Measurements from ENCODE around the gene MT1HL1. TPM values are rescaled to one million over a fixed set of nuclear protein-coding genes. Genes with fewer than 3 reads are reported as not detected.

The MT1HL1 gene
- total RNA-seq, 4 donors from 2014 or later, result not detected

GRCh38 chr1:236963920-236964319 is 40.3 kb downstream of the MT1HL1 start:
- TF ChIP-seq EP300 (IDR thresholded peaks at IDR 0.05), result no peak
- H3K36me3 ChIP-seq, result no peaks in the 10 kb centered on the region
- DNase-seq (ENCODE audit: low spot score in 2 of 2), result no peak
- no peak overlapping the region for H3K27ac ChIP-seq
- H3K4me1 ChIP-seq, result no peaks in the 10 kb centered on the region
- peaks cover 0 to 9% (median 0%) of the 10 kb centered on the region in 4 donors for H3K9me3 ChIP-seq
- H3K27me3 ChIP-seq, result no peaks in the 10 kb centered on the region
- H3K4me3 ChIP-seq, result no peak overlapping the region
- 79 to 85% methylated on average over 2 of the region's 2 CpGs for WGBS, 2 donors

- Histone ChIP-seq H3K27me3 (no peaks in the 10 kb centered on the region), H3K27ac (no peak overlapping the region), H3K4me1 (no peaks in the 10 kb centered on the region), H3K36me3 (no peaks in the 10 kb centered on the region), H3K9me3 (peaks cover 0 to 14% (median 0%) of the 10 kb centered on the region in 4 donors), H3K4me3 (no peak overlapping the region)
- no peak for TF ChIP-seq EP300 (IDR thresholded peaks at IDR 0.05)
- 96 to 100% methylated on average over 2 of the region's 2 CpGs for WGBS, 2 donors
- DNase-seq (ENCODE audit: low spot score in 2 of 2), result no peak
Observed at GRCh38 chr1:236959112-236959511, 45.1 kb downstream of the MT1HL1 start.

DNA sequence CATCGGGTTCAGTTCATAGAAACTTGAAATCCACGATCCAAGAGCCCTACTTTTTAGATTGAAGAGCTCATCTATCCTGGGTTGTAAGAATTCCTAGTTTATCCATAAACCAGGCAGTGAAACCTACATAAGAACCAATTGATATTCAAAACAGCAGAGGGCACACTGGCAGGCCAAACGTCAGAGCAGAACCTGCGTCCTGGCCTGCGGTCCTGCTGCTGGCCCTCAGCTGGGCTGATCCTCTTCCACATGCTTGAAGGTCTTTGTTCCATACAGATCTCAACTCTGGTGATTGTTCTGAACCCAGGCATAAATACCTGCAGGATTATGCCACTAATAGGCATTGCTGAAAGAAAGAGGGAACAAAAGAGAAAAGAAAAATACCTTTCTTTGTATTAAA is 47.0 kb downstream of the MT1HL1 start:
- no peak for TF ChIP-seq EP300 (IDR thresholded peaks at IDR 0.05)
- no peak for TF ChIP-seq POLR2A (IDR thresholded peaks at IDR 0.05)
- TF ChIP-seq, protein P1, sequence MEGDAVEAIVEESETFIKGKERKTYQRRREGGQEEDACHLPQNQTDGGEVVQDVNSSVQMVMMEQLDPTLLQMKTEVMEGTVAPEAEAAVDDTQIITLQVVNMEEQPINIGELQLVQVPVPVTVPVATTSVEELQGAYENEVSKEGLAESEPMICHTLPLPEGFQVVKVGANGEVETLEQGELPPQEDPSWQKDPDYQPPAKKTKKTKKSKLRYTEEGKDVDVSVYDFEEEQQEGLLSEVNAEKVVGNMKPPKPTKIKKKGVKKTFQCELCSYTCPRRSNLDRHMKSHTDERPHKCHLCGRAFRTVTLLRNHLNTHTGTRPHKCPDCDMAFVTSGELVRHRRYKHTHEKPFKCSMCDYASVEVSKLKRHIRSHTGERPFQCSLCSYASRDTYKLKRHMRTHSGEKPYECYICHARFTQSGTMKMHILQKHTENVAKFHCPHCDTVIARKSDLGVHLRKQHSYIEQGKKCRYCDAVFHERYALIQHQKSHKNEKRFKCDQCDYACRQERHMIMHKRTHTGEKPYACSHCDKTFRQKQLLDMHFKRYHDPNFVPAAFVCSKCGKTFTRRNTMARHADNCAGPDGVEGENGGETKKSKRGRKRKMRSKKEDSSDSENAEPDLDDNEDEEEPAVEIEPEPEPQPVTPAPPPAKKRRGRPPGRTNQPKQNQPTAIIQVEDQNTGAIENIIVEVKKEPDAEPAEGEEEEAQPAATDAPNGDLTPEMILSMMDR (IDR thresholded peaks at IDR 0.05), result no peak
- WGBS, 2 donors, result 71 to 76% methylated on average over 5 of the region's 5 CpGs
- DNase-seq (ENCODE audit: low spot score in 2 of 2), result no peak
- Histone ChIP-seq H3K9me3 (peaks cover 0 to 12% (median 0%) of the 10 kb centered on the region in 4 donors), H3K27ac (no peak overlapping the region), H3K4me1 (no peaks in the 10 kb centered on the region), H3K4me3 (no peak overlapping the region), H3K36me3 (no peaks in the 10 kb centered on the region), H3K27me3 (no peaks in the 10 kb centered on the region)

Other genes starting within 250 kb of the MT1HL1 start
- gene MTR, start 209.1 kb downstream of the MT1HL1 start, total RNA-seq, result 10 to 100 TPM; 42.3 to 55.3 (median 44.7) TPM
- under 1 TPM; 0.20 to 0.60 (median 0.32) TPM for gene RYR2, start 37.7 kb upstream of the MT1HL1 start, total RNA-seq

Measured in tibial nerve (tissue), 4 donors.